K562 (cell line): Measurements from ENCODE around the gene SSX7. TPM values are rescaled to one million over a fixed set of nuclear protein-coding genes. Genes with fewer than 3 reads are reported as not detected.
"Not testable (repeated sequence)": the region's sequence is repeated elsewhere in the genome, so short reads cannot be mapped to it uniquely, and the experiment has no call there.

Source experiments
- ATAC-seq: fragments of 200-7000 bp; cut with Tn5 transposase; 3 replicates; pipeline ENCODE4 v1.9.1; 2020; ENCODE audit warnings: moderate library complexity
- BruUV-seq: library from RNA; stranded (reverse); fragments of 400-500 nt; replicated peaks from 2 replicates; lab custom pipeline; 2021; lab: Mats Ljungman, UMichigan
- CTCF ChIA-PET: fragments of 300-600 bp; formaldehyde crosslinking; extraction: SDS; loops from one replicate; lab custom pipeline; 2021; ENCODE audit warnings: low intra/inter-chr PET ratio; lab: Yijun Ruan, JAX
- POLR2A ChIA-PET: fragments of 300-600, 350-650 bp; sonication (Branson Sonifier 250); formaldehyde crosslinking; extraction: SDS; loops from one replicate; lab custom pipeline; 2021; ENCODE audit warnings: antibody characterized with exemption, inconsistent platforms; lab: Yijun Ruan, JAX
- DNase-seq, 4 experiments: peaks; one replicate each; pipeline versions ENCODE4 v3.0.0 to v3.0.0-alpha.2; 2011 to 2018; ENCODE audit warnings: low spot score in 3 of 4, mixed read lengths in 3 of 4; ENCODE audit errors: extremely low read depth in 1 of 4
- FAIRE-seq: peaks from 2 replicates; lab custom pipeline; 2011; peaks lifted over from hg19 to GRCh38; lab: Jason Lieb, UNC
- H2AFZ ChIP-seq: 2 replicates; pipeline ENCODE4 v1.6.0; 2011; ENCODE audit warnings: low read depth, low read length, control low read depth, inconsistent platforms
- H3K27ac ChIP-seq: fragments of 200-600 bp; 3 replicates; pipeline ENCODE4 v1.8.0; 2011; ENCODE audit warnings: low read depth, mild to moderate bottlenecking, control low read depth, inconsistent platforms, low read length, moderate library complexity, mixed read lengths; ENCODE audit errors: extremely low read depth
- H3K27me3 ChIP-seq, 2 experiments: fragments of 300-600 bp in 1 of 2; 2 replicates in 1 of 2; 3 replicates in 1 of 2; pipeline versions ENCODE4 v1.6.0 to v1.8.0; 2011; ENCODE audit warnings: inconsistent platforms in 2 of 2, low read length in 2 of 2, mild to moderate bottlenecking in 1 of 2, mixed read lengths in 1 of 2, moderate library complexity in 1 of 2; ENCODE audit not compliant: control insufficient read depth in 2 of 2, insufficient read depth in 2 of 2
- H3K36me3 ChIP-seq: fragments of 300-600 bp; 3 replicates; pipeline ENCODE4 v1.8.0; 2011; ENCODE audit warnings: mild to moderate bottlenecking, low read length, inconsistent platforms; ENCODE audit not compliant: control insufficient read depth, insufficient read depth
- H3K4me1 ChIP-seq, 2 experiments: fragments of 200-600 bp in 1 of 2; replicated peaks in 1 of 2; 2 replicates in 1 of 2; 3 replicates in 1 of 2; pipeline versions ENCODE4 v1.5.1 to v1.8.0; 2011; ENCODE audit warnings: inconsistent platforms in 2 of 2, low read length in 2 of 2, mild to moderate bottlenecking in 1 of 2, mixed read lengths in 1 of 2, moderate library complexity in 1 of 2; ENCODE audit not compliant: control insufficient read depth in 2 of 2, insufficient read depth in 2 of 2
- H3K4me2 ChIP-seq: 2 replicates; pipeline ENCODE4 v1.6.1; 2011; ENCODE audit warnings: low read length, control low read depth, inconsistent platforms, mixed read lengths; ENCODE audit not compliant: insufficient read depth
- H3K4me3 ChIP-seq: fragments of 200-600 bp; sonication (generic), shearing (Covaris generic); 2 replicates; pipeline ENCODE4 v1.5.1; 2016; ENCODE audit warnings: control low read depth, inconsistent platforms
- H3K79me2 ChIP-seq: fragments of 200-600 bp; 3 replicates; pipeline ENCODE4 v1.8.0; 2011; ENCODE audit warnings: low read length, inconsistent platforms; ENCODE audit not compliant: control insufficient read depth, insufficient read depth
- H3K9ac ChIP-seq, 2 experiments: 2 replicates each; pipeline versions ENCODE4 v1.6.0 to v1.6.1; 2011; ENCODE audit warnings: low read depth in 2 of 2, low read length in 2 of 2, control low read depth in 1 of 2, inconsistent platforms in 1 of 2, mild to moderate bottlenecking in 1 of 2, mixed read lengths in 1 of 2; ENCODE audit not compliant: insufficient read depth in 1 of 2
- H3K9me1 ChIP-seq: one replicate; pipeline ENCODE4 v1.6.0; 2011; ENCODE audit warnings: inconsistent platforms, mild to moderate bottlenecking, low read length, moderate library complexity; ENCODE audit not compliant: control insufficient read depth, insufficient read depth
- H3K9me3 ChIP-seq: replicated peaks from 2 replicates; pipeline ENCODE4 v1.5.1; 2011; ENCODE audit warnings: low read depth, low read length, inconsistent platforms; ENCODE audit not compliant: control insufficient read depth, insufficient read depth
- H4K20me1 ChIP-seq: replicated peaks from 2 replicates; pipeline ENCODE4 v1.6.1; 2011; ENCODE audit warnings: low read length, inconsistent platforms, mixed read lengths; ENCODE audit not compliant: control insufficient read depth, insufficient read depth
- ELF2 ChIP-seq: fragments of 250-450 bp; sonication (Bioruptor Pico); IDR thresholded peaks from 2 replicates; pipeline ENCODE4 v1.5.0; 2021; ENCODE audit warnings: mild to moderate bottlenecking
- PML ChIP-seq: IDR thresholded peaks from 2 replicates; pipeline ENCODE4 v1.6.1; 2012; ENCODE audit warnings: low read length, inconsistent platforms
- ZFP1 ChIP-seq: fragments of 450-650 bp; formaldehyde crosslinking; IDR thresholded peaks from 2 replicates; pipeline ENCODE4 v1.4.0; 2020; ENCODE audit warnings: mild to moderate bottlenecking, mixed read lengths
- ZFP30 ChIP-seq: fragments of 250-450 bp; sonication (Bioruptor Pico); IDR thresholded peaks from 2 replicates; pipeline ENCODE4 v1.8.0; 2022; ENCODE audit warnings: moderate library complexity, mild to moderate bottlenecking, inconsistent platforms, borderline replicate concordance
- ZNF23 ChIP-seq: fragments of 250-450 bp; sonication (Bioruptor Pico); IDR thresholded peaks from 2 replicates; pipeline ENCODE4 v1.4.0; 2020; ENCODE audit warnings: mild to moderate bottlenecking
- ZNF263 ChIP-seq: sonication (generic); formaldehyde crosslinking; IDR thresholded peaks from 2 replicates; pipeline ENCODE4 v1.8.0; 2022; ENCODE audit warnings: mild to moderate bottlenecking, missing genetic modification reagents, borderline replicate concordance
- WGBS: fragments of 100-300 bp; shearing (Covaris generic); methylation state at CpG from one replicate; pipeline ENCODE4 v1.1.6; 2016; ENCODE audit warnings: low coverage, mixed read lengths; ENCODE audit not compliant: insufficient coverage; ENCODE audit errors: missing lambda C conversion rate; 5-methylcytosine and 5-hydroxymethylcytosine counted together
- in situ Hi-C: fragments of 300-500 bp; cut with MboI; formaldehyde crosslinking; loops from 4 replicates; pipeline ENCODE4 v1.15.0; 2018; ENCODE audit warnings: inconsistent platforms, mixed read lengths
- intact Hi-C: fragments of 100-400 bp; cut with micrococcal nuclease; formaldehyde crosslinking; loops from 2 replicates; pipeline ENCODE4 v1.14.2; 2022
- polyA plus RNA-seq, 8 experiments: library from polyadenylated mRNA; depleted of rRNA in 4 of 8; stranded (reverse) in 5 of 8; unstranded in 3 of 8; fragments of >200 nt; fragmentation: Nextera tagmentation in 2 of 8; fragmentation: Illumina TruSeq in 1 of 8; extraction: Ambion mirVana in 2 of 8; extraction: Trizol in 1 of 8; gene quantifications; 2 replicates each; pipeline versions ENCODE4 v1.2.1 to v1.2.3, GENCODE V29; 2011 to 2014; ENCODE audit warnings: inconsistent platforms in 1 of 8, missing spikeins in 1 of 8
- total RNA-seq, 7 experiments: library from RNA; depleted of rRNA in 6 of 7; stranded (reverse); fragments of >200 nt in 6 of 7; fragmentation: Illumina TruSeq in 2 of 7; extraction: Trizol in 2 of 7; gene quantifications; 2 replicates each; pipeline versions ENCODE4 v1.2.1 to v1.2.3, GENCODE V29; 2011 to 2021; ENCODE audit warnings: low replicate concordance in 1 of 7
- TF ChIP-seq, protein P1 (sequence below): fragments of 450-650 bp; IDR thresholded peaks from 2 replicates; pipeline ENCODE4 v1.6.1; 2016; ENCODE audit warnings: low read depth

Gene SSX7
- total and polyA plus RNA-seq, 9 of the 15 experiments (the other 6 are each of a cell fraction or from before 2014, with no cell fraction given) = 0.29 to 0.31 (median 0.29) TPM; not detected in 5

DNA sequence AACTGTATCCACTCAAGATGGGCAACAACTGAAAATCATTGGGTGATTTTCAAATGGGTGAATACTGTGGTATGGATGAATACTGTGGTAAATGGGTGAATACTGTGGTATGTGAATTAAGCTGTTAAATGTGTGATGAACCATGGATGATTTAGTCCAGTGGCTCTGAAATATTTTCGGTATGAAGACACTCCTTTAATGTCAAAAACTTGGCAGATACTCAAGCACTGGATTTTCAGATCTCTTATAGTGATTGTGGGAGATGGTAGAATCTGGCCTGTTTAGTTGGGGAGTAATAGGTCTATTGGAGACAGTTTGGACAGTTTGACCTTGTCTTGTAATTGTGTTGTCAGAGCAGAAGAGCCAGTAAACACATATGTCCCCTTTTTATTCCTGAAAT lies 45.7 kb downstream of the SSX7 start (continued):
- TF ChIP-seq ZNF263 (no peak), ZNF23 (CRISPR knock-in tag) (no peak), PML (no peak)

DNA sequence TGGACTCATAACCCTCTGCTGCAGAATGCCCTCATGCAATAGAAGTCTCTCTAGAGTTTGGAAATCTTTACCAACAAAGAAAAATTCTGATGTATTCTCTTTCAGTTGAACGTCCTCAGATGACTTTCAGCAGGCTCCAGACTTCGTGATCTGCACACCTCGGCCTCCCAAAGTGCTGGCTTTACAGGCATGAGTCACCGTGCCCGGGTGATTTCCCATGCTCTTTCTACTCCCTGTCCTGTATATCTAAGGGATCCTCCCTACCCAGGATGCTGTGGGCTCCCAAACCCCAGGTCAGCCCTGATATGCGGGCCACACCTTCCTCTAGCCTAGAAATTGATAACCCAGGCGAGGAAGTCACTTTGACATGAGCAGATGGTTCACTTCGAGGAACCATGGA lies 51.5 kb downstream of the SSX7 start:
- H3K9me3 ChIP-seq, H3K9ac ChIP-seq, H3K27me3 ChIP-seq, ATAC-seq, H3K4me2 ChIP-seq, H3K9me1 ChIP-seq, H3K4me1 ChIP-seq, intact Hi-C loops, DNase-seq, H3K36me3 ChIP-seq, CTCF ChIA-PET, H2AFZ ChIP-seq, POLR2A ChIA-PET, FAIRE-seq, BruUV-seq, H3K79me2 ChIP-seq, in situ Hi-C loops, H4K20me1 ChIP-seq, H3K4me3 ChIP-seq, H3K27ac ChIP-seq: not testable (repeated sequence)
- WGBS = 0% methylated on average over 7 of the region's 8 CpGs

DNA sequence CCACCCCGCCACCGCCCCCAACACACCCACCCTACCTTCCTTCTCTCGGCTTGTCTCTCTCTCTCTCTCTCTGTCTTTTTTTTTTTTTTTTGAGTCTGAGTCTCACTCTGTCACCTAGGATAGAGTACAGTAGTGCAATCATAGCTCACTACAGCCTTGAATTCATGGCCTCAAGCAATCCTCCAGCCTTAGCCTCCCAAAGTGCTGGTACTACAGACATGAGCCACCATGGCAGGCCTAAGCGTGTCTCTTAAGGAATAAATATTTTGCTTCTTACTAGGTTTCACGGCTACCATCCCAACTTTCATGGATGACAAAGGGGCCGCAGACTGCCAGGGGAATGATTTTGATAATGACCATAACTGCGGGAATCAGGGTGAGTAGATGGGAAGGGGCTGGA lies 55.8 kb downstream of the SSX7 start:
- Histone ChIP-seq H3K4me2 (no peak overlapping the region), H2AFZ (no peak overlapping the region), H3K9me3 (no peaks in the 10 kb centered on the region), H3K79me2 (no peaks in the 10 kb centered on the region), H4K20me1 (no peaks in the 10 kb centered on the region), H3K27ac (no peak overlapping the region), H3K9me1 (no peaks in the 10 kb centered on the region), H3K4me1 (no peaks in the 10 kb centered on the region), H3K27me3 (no peaks in the 10 kb centered on the region), H3K9ac (no peak overlapping the region), H3K4me3 (no peak overlapping the region), H3K36me3 (no peaks in the 10 kb centered on the region)
- in situ Hi-C loops (no loop called here), intact Hi-C loops (no loop called here)
- FAIRE-seq (no peak), ATAC-seq (no peak), DNase-seq (no peak)
- CTCF ChIA-PET = no interaction called here
- POLR2A ChIA-PET = no interaction called here
- BruUV-seq = no TSS peak
- WGBS = 0% methylated on average over 3 of the region's 7 CpGs
- TF ChIP-seq ZFP1 (no peak), ZFP30 (no peak), ELF2 (no peak)
- TF ChIP-seq, protein P1, sequence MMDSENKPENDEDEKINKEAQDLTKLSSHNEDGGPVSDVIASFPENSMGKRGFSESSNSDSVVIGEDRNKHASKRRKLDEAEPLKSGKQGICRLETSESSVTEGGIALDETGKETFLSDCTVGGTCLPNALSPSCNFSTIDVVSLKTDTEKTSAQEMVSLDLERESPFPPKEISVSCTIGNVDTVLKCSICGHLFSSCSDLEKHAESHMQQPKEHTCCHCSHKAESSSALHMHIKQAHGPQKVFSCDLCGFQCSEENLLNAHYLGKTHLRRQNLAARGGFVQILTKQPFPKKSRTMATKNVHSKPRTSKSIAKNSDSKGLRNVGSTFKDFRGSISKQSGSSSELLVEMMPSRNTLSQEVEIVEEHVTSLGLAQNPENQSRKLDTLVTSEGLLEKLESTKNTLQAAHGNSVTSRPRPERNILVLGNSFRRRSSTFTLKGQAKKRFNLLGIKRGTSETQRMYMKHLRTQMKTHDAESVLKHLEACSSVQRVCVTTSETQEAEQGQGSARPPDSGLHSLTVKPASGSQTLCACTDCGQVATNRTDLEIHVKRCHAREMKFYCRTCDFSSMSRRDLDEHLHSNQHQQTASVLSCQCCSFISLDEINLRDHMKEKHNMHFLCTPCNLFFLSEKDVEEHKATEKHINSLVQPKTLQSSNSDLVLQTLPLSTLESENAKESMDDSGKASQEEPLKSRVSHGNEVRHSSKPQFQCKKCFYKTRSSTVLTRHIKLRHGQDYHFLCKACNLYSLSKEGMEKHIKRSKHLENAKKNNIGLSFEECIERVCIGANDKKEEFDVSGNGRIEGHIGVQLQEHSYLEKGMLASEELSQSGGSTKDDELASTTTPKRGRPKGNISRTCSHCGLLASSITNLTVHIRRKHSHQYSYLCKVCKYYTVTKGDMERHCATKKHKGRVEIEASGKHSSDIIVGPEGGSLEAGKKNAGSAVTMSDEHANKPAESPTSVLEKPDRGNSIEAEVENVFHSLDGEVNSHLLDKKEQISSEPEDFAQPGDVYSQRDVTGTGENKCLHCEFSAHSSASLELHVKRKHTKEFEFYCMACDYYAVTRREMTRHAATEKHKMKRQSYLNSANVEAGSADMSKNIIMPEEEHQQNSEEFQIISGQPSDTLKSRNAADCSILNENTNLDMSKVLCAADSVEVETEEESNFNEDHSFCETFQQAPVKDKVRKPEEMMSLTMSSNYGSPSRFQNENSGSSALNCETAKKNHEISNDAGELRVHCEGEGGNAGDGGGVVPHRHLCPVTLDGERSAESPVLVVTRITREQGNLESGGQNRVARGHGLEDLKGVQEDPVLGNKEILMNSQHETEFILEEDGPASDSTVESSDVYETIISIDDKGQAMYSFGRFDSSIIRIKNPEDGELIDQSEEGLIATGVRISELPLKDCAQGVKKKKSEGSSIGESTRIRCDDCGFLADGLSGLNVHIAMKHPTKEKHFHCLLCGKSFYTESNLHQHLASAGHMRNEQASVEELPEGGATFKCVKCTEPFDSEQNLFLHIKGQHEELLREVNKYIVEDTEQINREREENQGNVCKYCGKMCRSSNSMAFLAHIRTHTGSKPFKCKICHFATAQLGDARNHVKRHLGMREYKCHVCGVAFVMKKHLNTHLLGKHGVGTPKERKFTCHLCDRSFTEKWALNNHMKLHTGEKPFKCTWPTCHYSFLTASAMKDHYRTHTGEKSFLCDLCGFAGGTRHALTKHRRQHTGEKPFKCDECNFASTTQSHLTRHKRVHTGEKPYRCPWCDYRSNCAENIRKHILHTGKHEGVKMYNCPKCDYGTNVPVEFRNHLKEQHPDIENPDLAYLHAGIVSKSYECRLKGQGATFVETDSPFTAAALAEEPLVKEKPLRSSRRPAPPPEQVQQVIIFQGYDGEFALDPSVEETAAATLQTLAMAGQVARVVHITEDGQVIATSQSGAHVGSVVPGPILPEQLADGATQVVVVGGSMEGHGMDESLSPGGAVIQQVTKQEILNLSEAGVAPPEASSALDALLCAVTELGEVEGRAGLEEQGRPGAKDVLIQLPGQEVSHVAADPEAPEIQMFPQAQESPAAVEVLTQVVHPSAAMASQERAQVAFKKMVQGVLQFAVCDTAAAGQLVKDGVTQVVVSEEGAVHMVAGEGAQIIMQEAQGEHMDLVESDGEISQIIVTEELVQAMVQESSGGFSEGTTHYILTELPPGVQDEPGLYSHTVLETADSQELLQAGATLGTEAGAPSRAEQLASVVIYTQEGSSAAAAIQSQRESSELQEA = no peak
